Liver (tissue), 9 donors: ENCODE data around the gene CAMKMT. TPM values are rescaled to one million over a fixed set of nuclear protein-coding genes. Genes with fewer than 3 reads are reported as not detected.

Experiments
- DNase-seq: peaks from one replicate; pipeline ENCODE4 v3.0.0-alpha.2; 2017; ENCODE audit warnings: low spot score
- H3K27ac ChIP-seq, 2 donors: one replicate each; pipeline ENCODE4 v1.7.0; 2013; ENCODE audit warnings: inconsistent platforms in 2 of 2, low read length in 2 of 2, control low read depth in 1 of 2, low read depth in 1 of 2, mild to moderate bottlenecking in 1 of 2
- H3K27me3 ChIP-seq, 4 donors: one replicate each; pipeline versions ENCODE4 v1.6.1 to v1.7.0; 2013; ENCODE audit warnings: low read length in 3 of 4, inconsistent platforms in 1 of 4, mild to moderate bottlenecking in 1 of 4, moderate library complexity in 1 of 4; ENCODE audit not compliant: control insufficient read depth in 4 of 4, insufficient read depth in 4 of 4
- H3K36me3 ChIP-seq, 4 donors: one replicate each; pipeline versions ENCODE4 v1.6.1 to v1.7.0; 2013; ENCODE audit warnings: low read length in 3 of 4, mild to moderate bottlenecking in 3 of 4, low read depth in 1 of 4, moderate library complexity in 1 of 4; ENCODE audit not compliant: control insufficient read depth in 4 of 4, insufficient read depth in 3 of 4
- H3K4me1 ChIP-seq, 4 donors: one replicate each; pipeline versions ENCODE4 v1.6.1 to v1.7.0; 2013; ENCODE audit warnings: low read length in 3 of 4, mild to moderate bottlenecking in 3 of 4, moderate library complexity in 1 of 4; ENCODE audit not compliant: control insufficient read depth in 4 of 4, insufficient read depth in 4 of 4
- H3K4me3 ChIP-seq, 3 donors: one replicate each; pipeline versions ENCODE4 v1.6.1 to v1.7.0; 2013; ENCODE audit warnings: low read length in 3 of 3, control low read depth in 1 of 3, low read depth in 1 of 3, mild to moderate bottlenecking in 1 of 3
- H3K9ac ChIP-seq, 2 donors: one replicate each; pipeline ENCODE4 v1.7.0; 2013; ENCODE audit warnings: low read length in 2 of 2, mild to moderate bottlenecking in 2 of 2, moderate library complexity in 2 of 2, control low read depth in 1 of 2, low read depth in 1 of 2
- H3K9me3 ChIP-seq, 4 donors: one replicate each; pipeline versions ENCODE4 v1.6.1 to v1.7.0; 2013; ENCODE audit warnings: low read length in 3 of 4; ENCODE audit not compliant: control insufficient read depth in 4 of 4
- ATF3 ChIP-seq: IDR thresholded peaks from 2 replicates; pipeline ENCODE4 v1.6.1; 2016; ENCODE audit warnings: antibody characterized with exemption
- CTCF ChIP-seq: fragments of 150-350 bp; IDR thresholded peaks from 2 replicates; pipeline ENCODE4 v1.5.1; 2017; ENCODE audit warnings: improper control_type of control experiment, low read depth, low read length; ENCODE audit not compliant: missing input control
- EGR1 ChIP-seq, 2 donors: IDR thresholded peaks; 2 replicates each; pipeline ENCODE4 v1.6.1; 2016 to 2018; ENCODE audit warnings: antibody characterized with exemption in 2 of 2, low read depth in 2 of 2
- FOXA2 ChIP-seq: IDR thresholded peaks from 2 replicates; pipeline ENCODE4 v1.6.1; 2016; ENCODE audit warnings: antibody characterized with exemption
- GABPA ChIP-seq, 2 donors: IDR thresholded peaks in 1 of 2; conservative IDR thresholded peaks in 1 of 2; 2 replicates each; pipeline ENCODE4 v1.6.1; 2016; ENCODE audit warnings: antibody characterized with exemption in 2 of 2, mild to moderate bottlenecking in 1 of 2, moderate library complexity in 1 of 2
- HNF4G ChIP-seq: IDR thresholded peaks from 2 replicates; pipeline ENCODE4 v1.6.1; 2016; ENCODE audit warnings: antibody characterized with exemption
- JUND ChIP-seq, 2 donors: IDR thresholded peaks; 2 replicates each; pipeline ENCODE4 v1.6.1; 2016; ENCODE audit warnings: antibody characterized with exemption in 2 of 2
- NR2F2 ChIP-seq: IDR thresholded peaks from 2 replicates; pipeline ENCODE4 v1.6.1; 2016; ENCODE audit warnings: antibody characterized with exemption
- RAD21 ChIP-seq, 2 donors: IDR thresholded peaks; 2 replicates each; pipeline ENCODE4 v1.6.1; 2016; ENCODE audit warnings: antibody characterized with exemption in 2 of 2, mild to moderate bottlenecking in 2 of 2
- REST ChIP-seq: IDR thresholded peaks from 2 replicates; pipeline ENCODE4 v1.6.1; 2016; ENCODE audit warnings: antibody characterized with exemption, mild to moderate bottlenecking
- RXRA ChIP-seq, 2 donors: IDR thresholded peaks; 2 replicates each; pipeline ENCODE4 v1.6.1; 2017 to 2018; ENCODE audit warnings: antibody characterized with exemption in 2 of 2, mild to moderate bottlenecking in 1 of 2
- SP1 ChIP-seq: IDR thresholded peaks from 2 replicates; pipeline ENCODE4 v1.6.1; 2018; ENCODE audit warnings: antibody characterized with exemption, mild to moderate bottlenecking
- TAF1 ChIP-seq: conservative IDR thresholded peaks from 2 replicates; pipeline ENCODE4 v1.6.1; 2016; ENCODE audit warnings: antibody characterized with exemption, mild to moderate bottlenecking
- YY1 ChIP-seq: IDR thresholded peaks from 2 replicates; pipeline ENCODE4 v1.6.1; 2016; ENCODE audit warnings: antibody characterized with exemption, mild to moderate bottlenecking
- ZBTB33 ChIP-seq: IDR thresholded peaks from 2 replicates; pipeline ENCODE4 v1.6.1; 2016; ENCODE audit warnings: antibody characterized with exemption
- WGBS: extraction: QIAGEN DNeasy Blood & Tissue Kit; methylation state at CpG from one replicate; pipeline ENCODE4 v1.1.7; 2013; 5-methylcytosine and 5-hydroxymethylcytosine counted together
- polyA plus RNA-seq, 2 donors: library from polyadenylated mRNA; stranded (reverse) in 1 of 2; unstranded in 1 of 2; fragments of 200-250 nt in 1 of 2; fragments of >200 nt in 1 of 2; fragmentation: Nextera tagmentation in 1 of 2; extraction: Ambion mirVana in 1 of 2; gene quantifications; one replicate each; pipeline versions ENCODE4 v1.2.1 to v1.2.3, GENCODE V29; 2013 to 2015
- total RNA-seq, 2 donors: library from RNA; depleted of rRNA; stranded (reverse); fragments of >200 nt; gene quantifications; one replicate each; pipeline ENCODE4 v1.2.3, GENCODE V29; 2014
- donor health status: healthy.
- donor health status: healthy.
- donor health status: healthy.
- donor health status: healthy.
- donor health status: healthy.

The CAMKMT gene
- total and polyA plus RNA-seq, 4 donors: 1.5 to 12.7 (median 7.1) TPM

- H3K9me3 ChIP-seq: no peaks in the 10 kb centered on the region
- peaks cover 1 to 37% (median 24%) of the 10 kb centered on the region in 4 donors for H3K36me3 ChIP-seq
- DNase-seq: no peak
- no peak overlapping the region for H3K4me3 ChIP-seq
- H3K27me3 ChIP-seq: no peaks in the 10 kb centered on the region
- no peak overlapping the region for H3K9ac ChIP-seq
- no peaks in the 10 kb centered on the region for H3K4me1 ChIP-seq
- TF ChIP-seq RAD21 (IDR thresholded peaks at IDR 0.05) (no peak), GABPA (IDR thresholded peaks at IDR 0.05 in 1 of 2, conservative IDR thresholded peaks at IDR 0.05 in 1 of 2) (no peak), JUND (IDR thresholded peaks at IDR 0.05) (no peak), ZBTB33 (no peak), REST (no peak), NR2F2 (no peak), SP1 (no peak), YY1 (no peak), TAF1 (no peak), RXRA (IDR thresholded peaks at IDR 0.05) (no peak), HNF4G (no peak)
- whole genome bisulfite sequencing: 96% methylated on average over 2 of the region's 2 CpGs
- no peak overlapping the region for H3K27ac ChIP-seq
These were observed 25.8 kb upstream of the CAMKMT start for GRCh38 chr2:44335806-44336538.

- no peaks in the 10 kb centered on the region for H3K9me3 ChIP-seq
- no peak for DNase-seq
- no peaks in the 10 kb centered on the region for H3K4me1 ChIP-seq
- H3K36me3 ChIP-seq: peaks cover 2 to 28% (median 25%) of the 10 kb centered on the region in 4 donors
- H3K4me3 ChIP-seq: no peak overlapping the region
- no peak overlapping the region for H3K27ac ChIP-seq
- no peaks in the 10 kb centered on the region for H3K27me3 ChIP-seq
- WGBS: 95% methylated on average over 1 of the region's 1 CpG
- TF ChIP-seq SP1 (no peak), GABPA (IDR thresholded peaks at IDR 0.05 in 1 of 2, conservative IDR thresholded peaks at IDR 0.05 in 1 of 2) (no peak), NR2F2 (no peak), HNF4G (no peak), RAD21 (IDR thresholded peaks at IDR 0.05) (peak; percentile 76 to 85), FOXA2 (no peak), REST (no peak), JUND (IDR thresholded peaks at IDR 0.05) (no peak), EGR1 (IDR thresholded peaks at IDR 0.05; ENCODE audit: low read depth in 2 of 2) (no peak), ZBTB33 (no peak), TAF1 (no peak), ATF3 (no peak), CTCF (peak; percentile 42), RXRA (IDR thresholded peaks at IDR 0.05) (no peak)
- no peak overlapping the region for H3K9ac ChIP-seq
These were observed 18.9 kb upstream of the CAMKMT start for GRCh38 chr2:44342854-44343253.
